Neural cell (in vitro differentiated cells): ENCODE data around the gene SND1. TPM values are rescaled to one million over a fixed set of nuclear protein-coding genes. Genes with fewer than 3 reads are reported as not detected.

Experiments
- H2AFZ ChIP-seq: fragments of 200-600, 300-800 bp; sonication (generic), shearing (Covaris generic); 2 replicates; pipeline ENCODE4 v1.6.0; 2014; ENCODE audit warnings: low read depth, mild to moderate bottlenecking, antibody characterized with exemption, low read length, moderate library complexity
- H3F3A ChIP-seq: fragments of 200-600 bp; shearing (Covaris generic); 2 replicates; pipeline ENCODE4 v1.6.1; 2016; ENCODE audit warnings: mild to moderate bottlenecking, moderate library complexity, mixed read lengths, antibody characterized with exemption, low read length; ENCODE audit not compliant: insufficient read depth, poor library complexity, severe bottlenecking
- H3K27ac ChIP-seq: fragments of 200-600, 300-800 bp; sonication (generic), shearing (Covaris generic); 2 replicates; pipeline ENCODE4 v1.5.1; 2014; ENCODE audit warnings: mild to moderate bottlenecking, low read length, moderate library complexity
- H3K27me3 ChIP-seq: fragments of 300-800, 200-600 bp; sonication (generic), shearing (Covaris generic); 2 replicates; pipeline ENCODE4 v1.6.0; 2014; ENCODE audit warnings: mild to moderate bottlenecking, low read depth, low read length, moderate library complexity; ENCODE audit not compliant: insufficient read depth
- H3K36me3 ChIP-seq: fragments of 300-800, 200-600 bp; sonication (generic), shearing (Covaris generic); 2 replicates; pipeline ENCODE4 v1.5.1; 2014; ENCODE audit warnings: mild to moderate bottlenecking, antibody characterized with exemption, low read length, moderate library complexity; ENCODE audit not compliant: insufficient read depth
- H3K4me2 ChIP-seq: fragments of 300-800, 200-600 bp; sonication (generic), shearing (Covaris generic); 2 replicates; pipeline ENCODE4 v1.6.0; 2014; ENCODE audit warnings: mild to moderate bottlenecking, low read length
- H3K4me3 ChIP-seq: fragments of 300-800, 200-600 bp; sonication (generic), shearing (Covaris generic); 2 replicates; pipeline ENCODE4 v1.5.1; 2014; ENCODE audit warnings: mild to moderate bottlenecking, low read length, moderate library complexity
- H3K79me2 ChIP-seq: fragments of 200-600 bp; shearing (Covaris generic); replicated peaks from 2 replicates; pipeline ENCODE4 v1.6.0; 2014; ENCODE audit warnings: mild to moderate bottlenecking, low read length, moderate library complexity; ENCODE audit not compliant: insufficient read depth
- H3K9ac ChIP-seq: fragments of 300-800, 200-600 bp; sonication (generic), shearing (Covaris generic); 2 replicates; pipeline ENCODE4 v1.6.1; 2016; ENCODE audit warnings: mild to moderate bottlenecking, low read length, mixed read lengths
- H3K9me2 ChIP-seq: fragments of 200-600 bp; shearing (Covaris generic); 2 replicates; pipeline ENCODE4 v1.6.1; 2016; ENCODE audit warnings: mild to moderate bottlenecking, low read length, mixed read lengths; ENCODE audit not compliant: insufficient read depth
- H3K9me3 ChIP-seq: fragments of 200-600, 300-800 bp; sonication (generic), shearing (Covaris generic); 2 replicates; pipeline ENCODE4 v1.6.1; 2016; ENCODE audit warnings: mild to moderate bottlenecking, mixed run types, low read length, moderate library complexity, mixed read lengths
- H4K20me1 ChIP-seq: fragments of 200-600 bp; shearing (Covaris generic); 2 replicates; pipeline ENCODE4 v1.6.1; 2016; ENCODE audit warnings: mild to moderate bottlenecking, mixed run types; ENCODE audit not compliant: insufficient read depth
- EP300 ChIP-seq: fragments of 450-650 bp; conservative IDR thresholded peaks from 2 replicates; pipeline ENCODE4 v1.6.1; 2014; ENCODE audit warnings: antibody characterized with exemption, mild to moderate bottlenecking, moderate library complexity; ENCODE audit not compliant: poor library complexity, severe bottlenecking
- EZH2 ChIP-seq: fragments of 200-600, 300-800 bp; shearing (Covaris generic), sonication (generic); IDR thresholded peaks from 2 replicates; pipeline ENCODE4 v1.6.1; 2014; ENCODE audit warnings: antibody characterized with exemption, low read length, borderline replicate concordance, mild to moderate bottlenecking; ENCODE audit not compliant: insufficient read depth, poor library complexity, severe bottlenecking
- MXI1 ChIP-seq: fragments of 450-650 bp; conservative IDR thresholded peaks from 2 replicates; pipeline ENCODE4 v1.6.1; 2014; ENCODE audit warnings: antibody characterized with exemption, mild to moderate bottlenecking; ENCODE audit not compliant: poor library complexity, severe bottlenecking
- POLR2AphosphoS5 ChIP-seq: IDR thresholded peaks from 2 replicates; pipeline ENCODE4 v1.6.1; 2012
- RAD21 ChIP-seq: fragments of 450-650 bp; conservative IDR thresholded peaks from 2 replicates; pipeline ENCODE4 v1.6.1; 2014; ENCODE audit warnings: antibody characterized with exemption, mild to moderate bottlenecking, moderate library complexity
- SMC3 ChIP-seq: fragments of 450-650 bp; conservative IDR thresholded peaks from 2 replicates; pipeline ENCODE4 v1.6.1; 2014; ENCODE audit warnings: antibody characterized with exemption, mild to moderate bottlenecking, moderate library complexity; ENCODE audit not compliant: poor library complexity
- TAF1 ChIP-seq: IDR thresholded peaks from 2 replicates; pipeline ENCODE4 v1.6.1; 2012; ENCODE audit warnings: low read depth
- polyA plus RNA-seq: library from polyadenylated mRNA; depleted of rRNA; stranded (reverse); fragments of >200 nt; gene quantifications from 2 replicates; pipeline ENCODE4 v1.2.3, GENCODE V29; 2014
- TF ChIP-seq, protein P1 (sequence below): IDR thresholded peaks from 2 replicates; pipeline ENCODE4 v1.6.1; 2012; ENCODE audit warnings: borderline replicate concordance
- TF ChIP-seq, protein P2 (sequence below): fragments of 450-650 bp; IDR thresholded peaks from 2 replicates; pipeline ENCODE4 v1.5.1; 2014; ENCODE audit warnings: antibody characterized with exemption, mild to moderate bottlenecking, moderate library complexity; ENCODE audit not compliant: poor library complexity, severe bottlenecking

SND1 gene
- polyA plus RNA-seq, 1 donor from 2014 or later: 37.4 TPM

DNA sequence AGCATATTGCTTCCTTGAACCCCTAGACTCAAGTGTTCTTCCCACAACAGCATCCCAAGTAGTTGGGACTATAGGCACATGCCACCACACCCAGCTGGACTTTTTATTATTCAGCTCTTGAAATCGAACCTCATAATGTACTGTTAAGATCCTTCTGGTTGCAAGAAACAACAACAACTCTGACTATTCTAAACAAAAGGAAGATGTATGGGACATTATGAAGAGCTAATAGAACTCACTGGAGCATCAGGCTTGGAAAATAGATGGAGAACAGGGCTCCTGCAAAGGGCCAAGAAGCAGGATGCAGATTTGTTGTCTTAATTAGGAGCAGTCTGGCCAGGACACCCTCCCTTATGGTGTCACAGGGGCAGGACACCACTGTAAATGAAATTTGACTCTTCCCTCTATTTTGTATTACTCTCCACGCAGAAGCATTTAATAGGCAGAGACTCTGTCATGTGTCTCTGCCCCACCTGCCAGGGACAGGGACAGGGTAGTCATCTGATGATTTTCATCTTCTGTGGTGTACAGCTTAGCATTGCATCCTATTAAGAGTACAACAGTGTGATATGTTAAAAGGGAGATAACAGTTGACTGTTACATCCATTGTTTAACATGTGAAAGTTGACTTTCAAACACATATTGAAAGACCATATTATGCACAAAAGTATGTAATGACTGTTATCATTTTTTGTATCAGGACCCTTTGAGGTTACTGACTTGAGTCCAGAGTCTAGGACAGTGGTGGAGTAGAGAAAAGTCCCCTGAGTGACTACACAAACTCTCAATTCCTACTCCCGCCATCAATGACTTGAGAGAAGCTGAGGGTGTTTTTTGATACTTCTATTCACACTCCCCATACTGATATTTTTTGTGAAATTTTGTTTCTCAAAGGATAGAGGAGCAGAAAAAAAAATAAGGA, 222.0 kb downstream of the SND1 start:
- Histone ChIP-seq H4K20me1 (no peaks in the 10 kb centered on the region), H3K79me2 (no peaks in the 10 kb centered on the region), H3K4me2 (no peak overlapping the region), H3K27me3 (no peaks in the 10 kb centered on the region), H3K36me3 (no peaks in the 10 kb centered on the region), H2AFZ (no peak overlapping the region), H3K9ac (no peak overlapping the region), H3K4me3 (no peak overlapping the region), H3F3A (no peaks in the 10 kb centered on the region), H3K9me3 (no peaks in the 10 kb centered on the region), H3K9me2 (no peaks in the 10 kb centered on the region), H3K27ac (no peak overlapping the region)
- TF ChIP-seq POLR2AphosphoS5 (no peak), TAF1 (no peak), SMC3 (no peak), EZH2 (no peak), EP300 (no peak), MXI1 (no peak), RAD21 (no peak)
- TF ChIP-seq, protein P1, sequence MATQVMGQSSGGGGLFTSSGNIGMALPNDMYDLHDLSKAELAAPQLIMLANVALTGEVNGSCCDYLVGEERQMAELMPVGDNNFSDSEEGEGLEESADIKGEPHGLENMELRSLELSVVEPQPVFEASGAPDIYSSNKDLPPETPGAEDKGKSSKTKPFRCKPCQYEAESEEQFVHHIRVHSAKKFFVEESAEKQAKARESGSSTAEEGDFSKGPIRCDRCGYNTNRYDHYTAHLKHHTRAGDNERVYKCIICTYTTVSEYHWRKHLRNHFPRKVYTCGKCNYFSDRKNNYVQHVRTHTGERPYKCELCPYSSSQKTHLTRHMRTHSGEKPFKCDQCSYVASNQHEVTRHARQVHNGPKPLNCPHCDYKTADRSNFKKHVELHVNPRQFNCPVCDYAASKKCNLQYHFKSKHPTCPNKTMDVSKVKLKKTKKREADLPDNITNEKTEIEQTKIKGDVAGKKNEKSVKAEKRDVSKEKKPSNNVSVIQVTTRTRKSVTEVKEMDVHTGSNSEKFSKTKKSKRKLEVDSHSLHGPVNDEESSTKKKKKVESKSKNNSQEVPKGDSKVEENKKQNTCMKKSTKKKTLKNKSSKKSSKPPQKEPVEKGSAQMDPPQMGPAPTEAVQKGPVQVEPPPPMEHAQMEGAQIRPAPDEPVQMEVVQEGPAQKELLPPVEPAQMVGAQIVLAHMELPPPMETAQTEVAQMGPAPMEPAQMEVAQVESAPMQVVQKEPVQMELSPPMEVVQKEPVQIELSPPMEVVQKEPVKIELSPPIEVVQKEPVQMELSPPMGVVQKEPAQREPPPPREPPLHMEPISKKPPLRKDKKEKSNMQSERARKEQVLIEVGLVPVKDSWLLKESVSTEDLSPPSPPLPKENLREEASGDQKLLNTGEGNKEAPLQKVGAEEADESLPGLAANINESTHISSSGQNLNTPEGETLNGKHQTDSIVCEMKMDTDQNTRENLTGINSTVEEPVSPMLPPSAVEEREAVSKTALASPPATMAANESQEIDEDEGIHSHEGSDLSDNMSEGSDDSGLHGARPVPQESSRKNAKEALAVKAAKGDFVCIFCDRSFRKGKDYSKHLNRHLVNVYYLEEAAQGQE: no peak
- TF ChIP-seq, protein P2, sequence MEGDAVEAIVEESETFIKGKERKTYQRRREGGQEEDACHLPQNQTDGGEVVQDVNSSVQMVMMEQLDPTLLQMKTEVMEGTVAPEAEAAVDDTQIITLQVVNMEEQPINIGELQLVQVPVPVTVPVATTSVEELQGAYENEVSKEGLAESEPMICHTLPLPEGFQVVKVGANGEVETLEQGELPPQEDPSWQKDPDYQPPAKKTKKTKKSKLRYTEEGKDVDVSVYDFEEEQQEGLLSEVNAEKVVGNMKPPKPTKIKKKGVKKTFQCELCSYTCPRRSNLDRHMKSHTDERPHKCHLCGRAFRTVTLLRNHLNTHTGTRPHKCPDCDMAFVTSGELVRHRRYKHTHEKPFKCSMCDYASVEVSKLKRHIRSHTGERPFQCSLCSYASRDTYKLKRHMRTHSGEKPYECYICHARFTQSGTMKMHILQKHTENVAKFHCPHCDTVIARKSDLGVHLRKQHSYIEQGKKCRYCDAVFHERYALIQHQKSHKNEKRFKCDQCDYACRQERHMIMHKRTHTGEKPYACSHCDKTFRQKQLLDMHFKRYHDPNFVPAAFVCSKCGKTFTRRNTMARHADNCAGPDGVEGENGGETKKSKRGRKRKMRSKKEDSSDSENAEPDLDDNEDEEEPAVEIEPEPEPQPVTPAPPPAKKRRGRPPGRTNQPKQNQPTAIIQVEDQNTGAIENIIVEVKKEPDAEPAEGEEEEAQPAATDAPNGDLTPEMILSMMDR: no peak

DNA sequence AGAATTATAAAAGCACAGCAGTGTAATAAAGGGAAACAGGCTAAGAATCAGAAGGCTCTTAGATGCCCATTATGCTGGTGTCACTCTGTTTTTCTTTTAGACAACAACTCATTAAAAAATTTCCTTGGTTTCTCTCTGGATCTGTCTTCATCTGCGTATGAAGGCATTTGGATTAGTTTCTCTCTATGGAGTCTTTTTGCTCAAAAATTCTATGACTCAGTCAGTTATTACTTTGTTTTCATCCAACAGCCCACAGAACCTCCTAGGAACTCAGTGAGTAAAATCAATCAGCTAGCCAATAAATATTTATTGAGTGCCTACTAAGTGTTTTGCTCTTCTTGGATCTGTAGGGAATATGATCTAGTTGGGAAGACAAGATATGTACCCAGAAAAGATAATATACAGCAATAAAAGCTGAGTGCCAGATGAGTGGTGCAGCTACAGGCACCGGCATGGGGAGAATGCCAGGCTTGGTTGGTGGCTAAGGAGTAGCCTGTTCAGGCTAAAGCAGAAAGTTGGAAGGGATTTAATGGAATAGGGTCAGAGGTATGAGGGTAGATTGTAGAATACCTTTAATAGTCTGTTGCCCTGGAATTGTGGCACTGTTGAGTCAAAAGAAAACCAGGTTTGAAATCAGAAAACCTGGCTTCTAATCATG, 223.1 kb downstream of the SND1 start:
- H3K27ac ChIP-seq: no peak overlapping the region
- TF ChIP-seq MXI1 (no peak), EZH2 (no peak)
- TF ChIP-seq, protein P2: no peak
- H3K4me3 ChIP-seq: no peak overlapping the region
- H3K27me3 ChIP-seq: no peaks in the 10 kb centered on the region
- H2AFZ ChIP-seq: no peak overlapping the region
- H3K9me2 ChIP-seq: no peaks in the 10 kb centered on the region
- H3K9me3 ChIP-seq: no peaks in the 10 kb centered on the region
- H3K36me3 ChIP-seq: no peaks in the 10 kb centered on the region
- H3K9ac ChIP-seq: no peak overlapping the region
- H3F3A ChIP-seq: no peaks in the 10 kb centered on the region
- no peaks in the 10 kb centered on the region for H4K20me1 ChIP-seq
- no peak overlapping the region for H3K4me2 ChIP-seq
- no peaks in the 10 kb centered on the region for H3K79me2 ChIP-seq
